Prostate gland (tissue), 2 donors: ENCODE data around the gene HSPA1B. TPM values are rescaled to one million over a fixed set of nuclear protein-coding genes. Genes with fewer than 3 reads are reported as not detected.

ENCODE experiments used
- DNase-seq: peaks from one replicate; pipeline ENCODE4 v3.0.0-alpha.2; 2019; ENCODE audit warnings: low spot score
- H3K27ac ChIP-seq, 2 donors: fragments of 200-600 bp; sonication (generic); 2 replicates each; pipeline ENCODE4 v1.5.1; 2017 to 2019
- H3K27me3 ChIP-seq: fragments of 200-600 bp; sonication (generic); replicated peaks from 2 replicates; pipeline ENCODE4 v1.5.1; 2019; ENCODE audit not compliant: insufficient read depth
- H3K36me3 ChIP-seq, 2 donors: fragments of 200-600 bp; sonication (generic); 1 replicate in 1 of 2; 2 replicates in 1 of 2; pipeline versions ENCODE4 v1.5.1 to v1.8.1; 2017 to 2019
- H3K4me1 ChIP-seq: fragments of 200-600 bp; sonication (generic); replicated peaks from 2 replicates; pipeline ENCODE4 v1.5.1; 2019
- H3K4me3 ChIP-seq, 2 donors: fragments of 200-600 bp; sonication (generic); 2 replicates each; pipeline ENCODE4 v1.5.1; 2017 to 2019
- H3K9me3 ChIP-seq: fragments of 200-600 bp; sonication (generic); 2 replicates; pipeline ENCODE4 v1.5.1; 2017
- CTCF ChIP-seq, 4 experiments: fragments of 200-600 bp in 2 of 4; fragments of 450-650 bp in 2 of 4; sonication (generic) in 2 of 4; IDR thresholded peaks; 1 replicate in 3 of 4; 2 replicates in 1 of 4; pipeline ENCODE4 v1.5.1; 2016 to 2019; ENCODE audit warnings: antibody characterized with exemption in 4 of 4, mild to moderate bottlenecking in 2 of 4, moderate library complexity in 2 of 4
- POLR2A ChIP-seq: fragments of 450-650 bp; IDR thresholded peaks from one replicate; pipeline ENCODE4 v1.6.1; 2016; ENCODE audit warnings: antibody characterized with exemption, mild to moderate bottlenecking
- POLR2AphosphoS5 ChIP-seq: sonication (generic); formaldehyde crosslinking; IDR thresholded peaks from one replicate; pipeline ENCODE4 v1.6.1; 2017; ENCODE audit warnings: antibody characterized with exemption
- WGBS: methylation state at CpG from one replicate; pipeline ENCODE4 v1.1.5; 2018; 5-methylcytosine and 5-hydroxymethylcytosine counted together
- intact Hi-C: fragments of 100-400 bp; cut with DNase I; formaldehyde crosslinking; loops from one replicate; pipeline ENCODE4 v1.14.2; 2022
- total RNA-seq, 2 donors: library from RNA; depleted of rRNA; stranded (reverse); fragments of >200 nt; gene quantifications; one replicate each; pipeline ENCODE4 v1.1.0, GENCODE V29; 2016

HSPA1B gene
- total RNA-seq, 2 donors from 2014 or later, result 331 to 360 TPM

DNA sequence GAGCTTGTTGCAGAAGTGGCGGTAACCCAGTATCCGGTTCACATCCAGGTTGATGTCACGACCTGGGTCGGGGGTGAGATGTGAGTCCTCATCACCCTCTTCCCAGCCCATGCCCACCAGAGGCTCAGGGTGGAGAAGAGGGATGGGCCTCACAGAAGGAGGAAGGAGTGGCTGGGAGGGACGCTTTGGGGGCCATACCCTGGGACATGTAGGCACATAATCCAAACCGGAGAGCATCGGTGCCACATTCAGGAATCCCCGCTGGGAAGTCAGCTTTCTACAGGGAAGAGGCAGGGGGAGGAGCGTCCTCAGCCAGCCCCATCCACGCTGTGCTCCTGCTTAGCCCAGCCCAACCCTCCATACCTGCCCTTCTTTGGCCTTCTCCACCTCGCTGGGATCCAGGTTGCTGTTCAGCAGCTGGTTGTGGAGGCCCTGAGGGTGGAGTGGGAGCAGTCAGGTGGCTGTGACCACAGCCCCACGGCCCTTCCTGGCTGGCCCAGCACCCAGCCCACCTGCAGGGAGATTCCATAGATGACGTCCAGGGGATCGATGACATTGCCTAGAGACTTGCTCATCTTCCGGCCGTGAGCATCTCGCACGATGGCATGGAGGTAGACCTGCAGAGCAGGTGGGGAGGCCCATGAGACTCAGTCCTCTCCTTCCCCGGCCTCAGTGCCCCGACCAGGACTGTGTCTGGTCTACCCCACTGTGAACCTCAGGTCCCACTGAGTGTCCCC is 46.9 kb upstream of the HSPA1B start:
- no peak overlapping the region for H3K4me3 ChIP-seq
- H3K9me3 ChIP-seq, result no peaks in the 10 kb centered on the region
- H3K4me1 ChIP-seq, result no peaks in the 10 kb centered on the region
- no peak for TF ChIP-seq POLR2A
- no peak for TF ChIP-seq CTCF (IDR thresholded peaks at IDR 0.05)
- no peak for TF ChIP-seq POLR2AphosphoS5
- DNase-seq, result no peak
- H3K27ac ChIP-seq, result no peak overlapping the region
- 84% methylated on average over 20 of the region's 20 CpGs for whole genome bisulfite sequencing
- intact Hi-C loops, result no loop called here
- H3K27me3 ChIP-seq, result no peaks in the 10 kb centered on the region
- peaks cover 5 to 24% of the 10 kb centered on the region in 2 donors for H3K36me3 ChIP-seq

GRCh38 chr6:31781244-31782125 is 46.1 kb upstream of the HSPA1B start:
- H3K27me3 ChIP-seq, result no peaks in the 10 kb centered on the region
- TF ChIP-seq POLR2A, result no peak
- no peak for TF ChIP-seq POLR2AphosphoS5
- TF ChIP-seq CTCF (IDR thresholded peaks at IDR 0.05), result no peak
- 94% methylated on average over 23 of the region's 23 CpGs for WGBS
- intact Hi-C loops, result no loop called here
- no peak overlapping the region for H3K27ac ChIP-seq
- no peak for DNase-seq
- no peak overlapping the region for H3K4me3 ChIP-seq
- H3K36me3 ChIP-seq, result peaks cover 5 to 24% of the 10 kb centered on the region in 2 donors
- H3K9me3 ChIP-seq, result no peaks in the 10 kb centered on the region
- no peaks in the 10 kb centered on the region for H3K4me1 ChIP-seq

GRCh38 chr6:31782126-31782855 is 45.2 kb upstream of the HSPA1B start:
- H3K9me3 ChIP-seq, result no peaks in the 10 kb centered on the region
- no peaks in the 10 kb centered on the region for H3K4me1 ChIP-seq
- TF ChIP-seq CTCF (IDR thresholded peaks at IDR 0.05), result no peak
- TF ChIP-seq POLR2A, result no peak
- no peak for TF ChIP-seq POLR2AphosphoS5
- intact Hi-C loops, result no loop called here
- no peak overlapping the region for H3K4me3 ChIP-seq
- DNase-seq, result no peak
- peaks cover 5 to 24% of the 10 kb centered on the region in 2 donors for H3K36me3 ChIP-seq
- H3K27ac ChIP-seq, result no peak overlapping the region
- no peaks in the 10 kb centered on the region for H3K27me3 ChIP-seq
- 88% methylated on average over 30 of the region's 32 CpGs for WGBS

DNA sequence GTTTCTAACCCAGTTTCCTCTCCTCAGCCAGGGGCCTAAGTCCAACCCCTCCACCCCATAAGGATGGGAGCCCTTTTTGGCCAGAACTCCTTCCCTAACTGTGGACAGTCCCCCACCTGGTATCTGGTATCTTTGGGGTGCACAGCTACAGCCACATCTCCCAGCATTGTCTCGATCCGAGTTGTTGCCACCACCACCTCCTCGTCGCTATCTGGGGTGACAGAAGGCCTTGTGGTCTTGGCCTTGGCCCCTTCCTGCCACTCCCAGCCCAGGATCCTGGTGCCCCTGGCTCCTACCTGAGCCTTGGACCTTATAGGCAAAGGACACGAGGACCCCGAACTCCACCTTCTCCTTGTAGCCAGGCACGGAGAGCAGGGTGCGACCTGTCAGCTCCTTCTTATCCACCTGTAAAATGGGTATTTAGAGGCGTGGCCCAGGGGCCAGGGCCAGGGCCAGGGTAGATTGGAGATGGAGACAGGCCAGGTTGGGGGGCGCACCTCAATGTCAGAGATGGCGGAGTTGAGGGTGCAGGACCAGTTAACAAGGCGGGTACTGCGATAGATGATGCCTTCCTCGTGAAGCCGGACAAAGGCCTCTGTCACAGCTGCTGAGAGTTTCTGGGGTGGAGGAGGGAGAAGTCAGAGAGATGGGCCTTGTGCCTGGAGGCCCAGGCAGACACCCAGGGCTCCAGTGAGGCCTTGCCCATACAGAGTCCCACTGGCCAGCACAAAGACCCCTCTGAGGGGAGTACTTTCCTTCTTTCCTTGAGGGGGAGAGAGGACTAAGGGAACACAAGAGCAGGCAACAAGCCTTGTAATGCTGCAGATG is 43.2 kb upstream of the HSPA1B start:
- 91% methylated on average over 15 of the region's 15 CpGs for WGBS
- DNase-seq, result no peak
- Histone ChIP-seq H3K4me3 (no peak overlapping the region), H3K27me3 (no peaks in the 10 kb centered on the region), H3K9me3 (no peaks in the 10 kb centered on the region), H3K36me3 (peaks cover 5 to 24% of the 10 kb centered on the region in 2 donors), H3K27ac (no peak overlapping the region), H3K4me1 (no peaks in the 10 kb centered on the region)
- TF ChIP-seq POLR2AphosphoS5 (no peak), POLR2A (no peak)
- intact Hi-C loops, result no loop called here
